HL-60 (cell line): Measurements from ENCODE around the gene FOXI1.

Experiments
- POLR2AphosphoS5 ChIP-seq: IDR thresholded peaks from 2 replicates; pipeline ENCODE4 v1.6.1; 2012; ENCODE audit warnings: low read depth
- SPI1 ChIP-seq: IDR thresholded peaks from 2 replicates; pipeline ENCODE4 v1.6.1; 2012; ENCODE audit warnings: low read depth, mild to moderate bottlenecking, borderline replicate concordance
- TF ChIP-seq, protein P1 (sequence below): IDR thresholded peaks from one replicate; pipeline ENCODE4 v1.5.1; 2011; ENCODE audit warnings: low read length, control low read depth, inconsistent platforms; ENCODE audit not compliant: insufficient read depth
- TF ChIP-seq, protein P2 (sequence below): IDR thresholded peaks from 2 replicates; pipeline ENCODE4 v1.6.1; 2012; ENCODE audit warnings: low read depth; ENCODE audit not compliant: insufficient replicate concordance

DNA sequence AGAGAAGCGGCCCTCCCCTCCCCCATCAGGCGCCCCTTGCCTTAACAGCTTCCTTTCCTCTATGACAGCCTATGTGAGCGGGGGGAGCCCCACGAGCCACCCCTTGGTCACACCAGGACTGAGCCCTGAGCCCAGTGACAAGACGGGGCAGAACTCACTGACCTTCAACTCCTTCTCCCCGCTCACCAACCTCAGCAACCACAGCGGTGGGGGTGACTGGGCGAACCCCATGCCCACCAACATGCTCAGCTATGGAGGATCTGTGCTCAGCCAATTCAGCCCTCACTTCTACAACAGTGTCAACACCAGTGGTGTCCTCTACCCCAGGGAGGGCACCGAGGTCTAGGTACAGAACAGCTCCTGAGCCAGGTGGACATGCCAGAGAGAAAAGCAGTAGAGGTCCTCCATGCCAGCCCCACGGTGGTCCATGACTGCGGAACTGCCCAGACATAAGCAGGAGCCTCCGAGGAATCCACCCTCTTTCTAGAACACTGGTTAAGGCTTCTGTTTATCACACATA lies 2.6 kb downstream of the FOXI1 start:
- TF ChIP-seq, protein P1, sequence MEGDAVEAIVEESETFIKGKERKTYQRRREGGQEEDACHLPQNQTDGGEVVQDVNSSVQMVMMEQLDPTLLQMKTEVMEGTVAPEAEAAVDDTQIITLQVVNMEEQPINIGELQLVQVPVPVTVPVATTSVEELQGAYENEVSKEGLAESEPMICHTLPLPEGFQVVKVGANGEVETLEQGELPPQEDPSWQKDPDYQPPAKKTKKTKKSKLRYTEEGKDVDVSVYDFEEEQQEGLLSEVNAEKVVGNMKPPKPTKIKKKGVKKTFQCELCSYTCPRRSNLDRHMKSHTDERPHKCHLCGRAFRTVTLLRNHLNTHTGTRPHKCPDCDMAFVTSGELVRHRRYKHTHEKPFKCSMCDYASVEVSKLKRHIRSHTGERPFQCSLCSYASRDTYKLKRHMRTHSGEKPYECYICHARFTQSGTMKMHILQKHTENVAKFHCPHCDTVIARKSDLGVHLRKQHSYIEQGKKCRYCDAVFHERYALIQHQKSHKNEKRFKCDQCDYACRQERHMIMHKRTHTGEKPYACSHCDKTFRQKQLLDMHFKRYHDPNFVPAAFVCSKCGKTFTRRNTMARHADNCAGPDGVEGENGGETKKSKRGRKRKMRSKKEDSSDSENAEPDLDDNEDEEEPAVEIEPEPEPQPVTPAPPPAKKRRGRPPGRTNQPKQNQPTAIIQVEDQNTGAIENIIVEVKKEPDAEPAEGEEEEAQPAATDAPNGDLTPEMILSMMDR, result no peak
- TF ChIP-seq POLR2AphosphoS5, result no peak
- TF ChIP-seq, protein P2, sequence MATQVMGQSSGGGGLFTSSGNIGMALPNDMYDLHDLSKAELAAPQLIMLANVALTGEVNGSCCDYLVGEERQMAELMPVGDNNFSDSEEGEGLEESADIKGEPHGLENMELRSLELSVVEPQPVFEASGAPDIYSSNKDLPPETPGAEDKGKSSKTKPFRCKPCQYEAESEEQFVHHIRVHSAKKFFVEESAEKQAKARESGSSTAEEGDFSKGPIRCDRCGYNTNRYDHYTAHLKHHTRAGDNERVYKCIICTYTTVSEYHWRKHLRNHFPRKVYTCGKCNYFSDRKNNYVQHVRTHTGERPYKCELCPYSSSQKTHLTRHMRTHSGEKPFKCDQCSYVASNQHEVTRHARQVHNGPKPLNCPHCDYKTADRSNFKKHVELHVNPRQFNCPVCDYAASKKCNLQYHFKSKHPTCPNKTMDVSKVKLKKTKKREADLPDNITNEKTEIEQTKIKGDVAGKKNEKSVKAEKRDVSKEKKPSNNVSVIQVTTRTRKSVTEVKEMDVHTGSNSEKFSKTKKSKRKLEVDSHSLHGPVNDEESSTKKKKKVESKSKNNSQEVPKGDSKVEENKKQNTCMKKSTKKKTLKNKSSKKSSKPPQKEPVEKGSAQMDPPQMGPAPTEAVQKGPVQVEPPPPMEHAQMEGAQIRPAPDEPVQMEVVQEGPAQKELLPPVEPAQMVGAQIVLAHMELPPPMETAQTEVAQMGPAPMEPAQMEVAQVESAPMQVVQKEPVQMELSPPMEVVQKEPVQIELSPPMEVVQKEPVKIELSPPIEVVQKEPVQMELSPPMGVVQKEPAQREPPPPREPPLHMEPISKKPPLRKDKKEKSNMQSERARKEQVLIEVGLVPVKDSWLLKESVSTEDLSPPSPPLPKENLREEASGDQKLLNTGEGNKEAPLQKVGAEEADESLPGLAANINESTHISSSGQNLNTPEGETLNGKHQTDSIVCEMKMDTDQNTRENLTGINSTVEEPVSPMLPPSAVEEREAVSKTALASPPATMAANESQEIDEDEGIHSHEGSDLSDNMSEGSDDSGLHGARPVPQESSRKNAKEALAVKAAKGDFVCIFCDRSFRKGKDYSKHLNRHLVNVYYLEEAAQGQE, result no peak
- no peak for TF ChIP-seq SPI1
